ENCODE measurements around the gene POLD2. TPM values are rescaled to one million over a fixed set of nuclear protein-coding genes. Genes with fewer than 3 reads are reported as not detected.

Gene POLD2
- total RNA-seq, 4 donors from 2014 or later: 58.7 to 80.5 (median 66.1) TPM

GRCh38 chr7:44154703-44155102 is 31.4 kb upstream of the POLD2 start:
- WGBS: 80% methylated on average over 3 of the region's 3 CpGs
- TF ChIP-seq EP300 (IDR thresholded peaks at IDR 0.05): no peak
- no peak for TF ChIP-seq POLR2A (IDR thresholded peaks at IDR 0.05)
- TF ChIP-seq CTCF (IDR thresholded peaks at IDR 0.05): no peak
- TF ChIP-seq POLR2AphosphoS5 (IDR thresholded peaks at IDR 0.05): no peak
- Histone ChIP-seq H3K36me3 (no peaks in the 10 kb centered on the region), H3K4me3 (no peak overlapping the region), H3K4me1 (no peaks in the 10 kb centered on the region), H3K9me3 (no peaks in the 10 kb centered on the region), H3K27me3 (no peaks in the 10 kb centered on the region), H3K27ac (no peak overlapping the region)
- DNase-seq (ENCODE audit: low spot score in 2 of 2): no peak

GRCh38 chr7:44153948-44154335 is 30.6 kb upstream of the POLD2 start:
- Histone ChIP-seq H3K4me1 (no peaks in the 10 kb centered on the region), H3K27me3 (no peaks in the 10 kb centered on the region), H3K27ac (no peak overlapping the region), H3K4me3 (no peak overlapping the region), H3K9me3 (no peaks in the 10 kb centered on the region), H3K36me3 (no peaks in the 10 kb centered on the region)
- peak in 1 of 2 donors; percentile 37 for DNase-seq (ENCODE audit: low spot score in 2 of 2)
- WGBS: 82% methylated on average over 5 of the region's 5 CpGs
- no peak for TF ChIP-seq POLR2AphosphoS5 (IDR thresholded peaks at IDR 0.05)
- TF ChIP-seq EP300 (IDR thresholded peaks at IDR 0.05): no peak

- 78% methylated on average over 13 of the region's 22 CpGs for WGBS
- no peaks in the 10 kb centered on the region for H3K9me3 ChIP-seq
- H3K36me3 ChIP-seq: no peaks in the 10 kb centered on the region
- peak in 1 of 2 donors; percentile 74 for DNase-seq (ENCODE audit: low spot score in 2 of 2)
- no peaks in the 10 kb centered on the region for H3K27me3 ChIP-seq
- no peak for TF ChIP-seq POLR2A (IDR thresholded peaks at IDR 0.05)
- no peak for TF ChIP-seq POLR2AphosphoS5 (IDR thresholded peaks at IDR 0.05)
- no peak for TF ChIP-seq EP300 (IDR thresholded peaks at IDR 0.05)
- no peak for TF ChIP-seq CTCF (IDR thresholded peaks at IDR 0.05)
- H3K4me1 ChIP-seq: no peaks in the 10 kb centered on the region
- no peak overlapping the region for H3K4me3 ChIP-seq
- H3K27ac ChIP-seq: no peak overlapping the region
Measured at GRCh38 chr7:44152971-44153947, 29.9 kb upstream of the POLD2 start.

- WGBS: 95% methylated on average over 9 of the region's 9 CpGs
- H3K27me3 ChIP-seq: no peaks in the 10 kb centered on the region
- no peak for TF ChIP-seq CTCF (IDR thresholded peaks at IDR 0.05)
- TF ChIP-seq POLR2A (IDR thresholded peaks at IDR 0.05): no peak
- TF ChIP-seq POLR2AphosphoS5 (IDR thresholded peaks at IDR 0.05): no peak
- TF ChIP-seq EP300 (IDR thresholded peaks at IDR 0.05): no peak
- H3K4me1 ChIP-seq: no peaks in the 10 kb centered on the region
- H3K36me3 ChIP-seq: no peaks in the 10 kb centered on the region
- no peak overlapping the region for H3K27ac ChIP-seq
- H3K4me3 ChIP-seq: no peak overlapping the region
- no peaks in the 10 kb centered on the region for H3K9me3 ChIP-seq
- peak in 1 of 2 donors; percentile 67 for DNase-seq (ENCODE audit: low spot score in 2 of 2)
Measured at GRCh38 chr7:44151956-44152355, 28.6 kb upstream of the POLD2 start.

GRCh38 chr7:44150966-44151941 is 27.9 kb upstream of the POLD2 start:
- TF ChIP-seq EP300 (IDR thresholded peaks at IDR 0.05) (no peak), POLR2AphosphoS5 (IDR thresholded peaks at IDR 0.05) (no peak), POLR2A (IDR thresholded peaks at IDR 0.05) (no peak), CTCF (IDR thresholded peaks at IDR 0.05) (no peak)
- H3K4me3 ChIP-seq: no peak overlapping the region
- 98% methylated on average over 8 of the region's 16 CpGs for WGBS
- H3K4me1 ChIP-seq: peaks cover 4% of the 10 kb centered on the region
- no peaks in the 10 kb centered on the region for H3K36me3 ChIP-seq
- DNase-seq (ENCODE audit: low spot score in 2 of 2): peak in 1 of 2 donors; percentile 52
- H3K9me3 ChIP-seq: no peaks in the 10 kb centered on the region
- H3K27me3 ChIP-seq: no peaks in the 10 kb centered on the region
- H3K27ac ChIP-seq: no peak overlapping the region

All from suprapubic skin (tissue), 4 donors.